NCI-H1092 treated with DMSO at 0.1 percent for 48 hours (cell line): Measurements from ENCODE around the gene ZNF521.

Source experiments
- DNase-seq: peaks from one replicate; lab custom pipeline; 2025; lab: John Stamatoyannopoulos, UW

ZNF521 gene

GRCh38 chr18:25225151-25225550 is 126.8 kb downstream of the ZNF521 start:
- DNase-seq, result no peak

GRCh38 chr18:25223899-25224886 is 127.8 kb downstream of the ZNF521 start:
- DNase-seq, result no peak

- no peak for DNase-seq
These were observed 128.8 kb downstream of the ZNF521 start for GRCh38 chr18:25223211-25223610.

- DNase-seq, result no peak
These were observed 129.3 kb downstream of the ZNF521 start for GRCh38 chr18:25222648-25223047.

GRCh38 chr18:25210622-25211021 is 141.3 kb downstream of the ZNF521 start:
- no peak for DNase-seq

GRCh38 chr18:25192065-25192464 is 159.9 kb downstream of the ZNF521 start:
- DNase-seq, result no peak

- no peak for DNase-seq
These were observed 161.5 kb downstream of the ZNF521 start for GRCh38 chr18:25190472-25190871.

GRCh38 chr18:25189391-25190185 is 162.4 kb downstream of the ZNF521 start:
- no peak for DNase-seq

GRCh38 chr18:25187521-25188192 is 164.3 kb downstream of the ZNF521 start:
- no peak for DNase-seq

- DNase-seq, result no peak
These were observed 165.1 kb downstream of the ZNF521 start for GRCh38 chr18:25186871-25187270.

- DNase-seq, result no peak
These were observed 170.0 kb downstream of the ZNF521 start for GRCh38 chr18:25181993-25182392.

- DNase-seq, result no peak
These were observed 170.4 kb downstream of the ZNF521 start for GRCh38 chr18:25181581-25181980.

- no peak for DNase-seq
These were observed 170.9 kb downstream of the ZNF521 start for GRCh38 chr18:25180973-25181548.

- DNase-seq, result no peak
These were observed 174.3 kb downstream of the ZNF521 start for GRCh38 chr18:25177631-25178030.

- no peak for DNase-seq
These were observed 175.4 kb downstream of the ZNF521 start for GRCh38 chr18:25176518-25177042.

GRCh38 chr18:25175558-25176517 is 176.1 kb downstream of the ZNF521 start:
- DNase-seq, result no peak

- no peak for DNase-seq
These were observed 177.6 kb downstream of the ZNF521 start for GRCh38 chr18:25174324-25174723.

- no peak for DNase-seq
These were observed 180.6 kb downstream of the ZNF521 start for GRCh38 chr18:25171334-25171733.

GRCh38 chr18:25170402-25170801 is 181.6 kb downstream of the ZNF521 start:
- DNase-seq, result no peak

- no peak for DNase-seq
These were observed 182.3 kb downstream of the ZNF521 start for GRCh38 chr18:25169701-25170100.
